Caco-2 (cell line): ENCODE results near the gene ZNF888. TPM values are rescaled to one million over a fixed set of nuclear protein-coding genes. Genes with fewer than 3 reads are reported as not detected.
"Not testable (repeated sequence)": the region's sequence is repeated elsewhere in the genome, so short reads cannot be mapped to it uniquely, and the experiment has no call there.

Experiments
- BruUV-seq: library from RNA; stranded (reverse); fragments of 400-500 nt; replicated peaks from 2 replicates; lab custom pipeline; 2021; lab: Mats Ljungman, UMichigan
- CTCF ChIA-PET: fragments of 300-600 bp; sonication (Branson Sonifier 250); formaldehyde crosslinking; loops from one replicate; lab custom pipeline; 2022; ENCODE audit warnings: antibody characterized with exemption; lab: Charles Lee
- POLR2A ChIA-PET: fragments of 300-600 bp; sonication (Branson Sonifier 250); formaldehyde crosslinking; loops from one replicate; lab custom pipeline; 2022; ENCODE audit warnings: antibody characterized with exemption; lab: Charles Lee
- DNase-seq, 2 experiments: peaks; one replicate each; pipeline versions ENCODE4 v3.0.0 to v3.0.0-alpha.2; 2020 to 2022
- H3K27me3 ChIP-seq: replicated peaks from 2 replicates; pipeline ENCODE4 v1.6.0; 2011; ENCODE audit warnings: low read length; ENCODE audit not compliant: control insufficient read depth, insufficient read depth
- H3K36me3 ChIP-seq: 2 replicates; pipeline ENCODE4 v1.5.1; 2011; ENCODE audit warnings: low read length; ENCODE audit not compliant: control insufficient read depth, insufficient read depth
- H3K4me1 ChIP-seq: fragments of 250-450 bp; sonication (Bioruptor Pico); 2 replicates; pipeline ENCODE4 v1.5.1; 2020; ENCODE audit warnings: mild to moderate bottlenecking
- H3K4me3 ChIP-seq: 2 replicates; pipeline ENCODE4 v1.5.1; 2011; ENCODE audit warnings: low read depth, mild to moderate bottlenecking, control low read depth, low read length
- H3K9me3 ChIP-seq: fragments of 250-450 bp; sonication (Bioruptor Pico); 2 replicates; pipeline ENCODE4 v1.5.1; 2020; ENCODE audit warnings: mild to moderate bottlenecking, moderate library complexity
- H3K27ac Mint-ChIP-seq: one replicate; pipeline ENCODE4 v1.8.0; 2022; ENCODE audit warnings: mixed read lengths; ENCODE audit not compliant: unreplicated experiment
- H3K27me3 Mint-ChIP-seq: one replicate; pipeline ENCODE4 v1.8.0; 2022; ENCODE audit warnings: mixed read lengths; ENCODE audit not compliant: insufficient read depth, unreplicated experiment
- H3K36me3 Mint-ChIP-seq: one replicate; pipeline ENCODE4 v1.8.0; 2022; ENCODE audit warnings: mild to moderate bottlenecking, mixed read lengths; ENCODE audit not compliant: insufficient read depth, unreplicated experiment
- H3K4me1 Mint-ChIP-seq: one replicate; pipeline ENCODE4 v1.8.0; 2022; ENCODE audit warnings: low read depth, mixed read lengths; ENCODE audit not compliant: unreplicated experiment
- H3K4me3 Mint-ChIP-seq: one replicate; pipeline ENCODE4 v1.8.0; 2022; ENCODE audit warnings: mild to moderate bottlenecking, moderate library complexity, mixed read lengths; ENCODE audit not compliant: unreplicated experiment
- H3K9me3 Mint-ChIP-seq: one replicate; pipeline ENCODE4 v1.8.0; 2022; ENCODE audit warnings: mixed read lengths; ENCODE audit not compliant: unreplicated experiment
- intact Hi-C: fragments of 100-400 bp; cut with micrococcal nuclease; formaldehyde crosslinking; loops from one replicate; pipeline ENCODE4 v1.10.0; 2022; ENCODE audit not compliant: unreplicated experiment
- total RNA-seq: library from RNA; stranded (reverse); gene quantifications from 2 replicates; pipeline ENCODE4 v1.2.3, GENCODE V29; 2022
- TF ChIP-seq, protein P1 (sequence below), 2 experiments: fragments of 200-600 bp in 1 of 2; IDR thresholded peaks; 1 replicate in 1 of 2; 2 replicates in 1 of 2; pipeline versions ENCODE4 v1.5.1 to v1.8.0; 2011 to 2022; ENCODE audit warnings: antibody characterized with exemption in 1 of 2, control low read depth in 1 of 2, inconsistent platforms in 1 of 2, low read depth in 1 of 2, low read length in 1 of 2, mild to moderate bottlenecking in 1 of 2, moderate library complexity in 1 of 2; ENCODE audit not compliant: insufficient read depth in 1 of 2, severe bottlenecking in 1 of 2, unreplicated experiment in 1 of 2

ZNF888 gene
- total RNA-seq, 1 experiment from 2014 or later = 7.3 TPM

- H3K27ac Mint-ChIP-seq = peak overlapping the region; percentile 51
- H3K9me3 Mint-ChIP-seq = peaks cover 10% of the 10 kb centered on the region
- intact Hi-C loops = no loop called here
- H3K27me3 Mint-ChIP-seq = no peaks in the 10 kb centered on the region
- BruUV-seq = no TSS peak
- H3K9me3 ChIP-seq = peaks cover 12% of the 10 kb centered on the region
- POLR2A ChIA-PET = no interaction called here
- H3K4me3 ChIP-seq = no peak overlapping the region
- peaks cover 2% of the 10 kb centered on the region for H3K36me3 ChIP-seq
- H3K4me1 ChIP-seq = peaks cover 7% of the 10 kb centered on the region; the same call in 1 of the 2 replicates
- peaks cover 88% of the 10 kb centered on the region for H3K36me3 Mint-ChIP-seq
- DNase-seq = peak; percentile 21 to 43
- no peaks in the 10 kb centered on the region for H3K27me3 ChIP-seq
- TF ChIP-seq, protein P1, sequence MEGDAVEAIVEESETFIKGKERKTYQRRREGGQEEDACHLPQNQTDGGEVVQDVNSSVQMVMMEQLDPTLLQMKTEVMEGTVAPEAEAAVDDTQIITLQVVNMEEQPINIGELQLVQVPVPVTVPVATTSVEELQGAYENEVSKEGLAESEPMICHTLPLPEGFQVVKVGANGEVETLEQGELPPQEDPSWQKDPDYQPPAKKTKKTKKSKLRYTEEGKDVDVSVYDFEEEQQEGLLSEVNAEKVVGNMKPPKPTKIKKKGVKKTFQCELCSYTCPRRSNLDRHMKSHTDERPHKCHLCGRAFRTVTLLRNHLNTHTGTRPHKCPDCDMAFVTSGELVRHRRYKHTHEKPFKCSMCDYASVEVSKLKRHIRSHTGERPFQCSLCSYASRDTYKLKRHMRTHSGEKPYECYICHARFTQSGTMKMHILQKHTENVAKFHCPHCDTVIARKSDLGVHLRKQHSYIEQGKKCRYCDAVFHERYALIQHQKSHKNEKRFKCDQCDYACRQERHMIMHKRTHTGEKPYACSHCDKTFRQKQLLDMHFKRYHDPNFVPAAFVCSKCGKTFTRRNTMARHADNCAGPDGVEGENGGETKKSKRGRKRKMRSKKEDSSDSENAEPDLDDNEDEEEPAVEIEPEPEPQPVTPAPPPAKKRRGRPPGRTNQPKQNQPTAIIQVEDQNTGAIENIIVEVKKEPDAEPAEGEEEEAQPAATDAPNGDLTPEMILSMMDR (IDR thresholded peaks at IDR 0.05; ENCODE audit: insufficient read depth in 1 of 2, low read depth in 1 of 2, low read length in 1 of 2, severe bottlenecking in 1 of 2, unreplicated experiment in 1 of 2) = no peak
- H3K4me3 Mint-ChIP-seq = peak overlapping the region; percentile 32
- H3K4me1 Mint-ChIP-seq = peaks cover 18% of the 10 kb centered on the region
- CTCF ChIA-PET = no interaction called here
Measured at GRCh38 chr19:52889931-52890330, 33.3 kb downstream of the ZNF888 start.

DNA sequence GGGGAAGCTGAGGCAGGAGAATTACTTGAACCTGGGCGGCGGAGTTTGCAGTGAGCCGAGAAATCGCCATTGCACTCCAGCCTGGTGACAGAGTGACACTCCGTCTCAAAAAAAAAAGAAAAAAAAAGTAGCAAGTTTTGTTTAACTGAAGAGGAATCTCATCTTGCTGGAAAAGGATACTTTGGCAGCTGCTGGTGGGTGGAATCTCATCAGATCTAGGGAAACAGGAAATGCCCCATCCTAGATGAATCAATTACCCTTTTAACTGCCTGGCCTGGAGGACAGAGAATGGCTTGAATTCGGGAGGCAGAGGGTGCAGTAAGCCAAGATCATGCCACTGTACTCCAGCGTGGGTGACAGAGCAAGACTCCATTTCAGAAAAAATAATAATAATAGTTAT, 34.2 kb downstream of the ZNF888 start:
- intact Hi-C loops = no loop called here
- ChIA-PET POLR2A (no interaction called here), CTCF (no interaction called here)
- H3K4me3 ChIP-seq = no peak overlapping the region
- peaks cover 7% of the 10 kb centered on the region; the same call in 1 of the 2 replicates for H3K4me1 ChIP-seq
- TF ChIP-seq, protein P1 (IDR thresholded peaks at IDR 0.05; ENCODE audit: insufficient read depth in 1 of 2, low read depth in 1 of 2, low read length in 1 of 2, severe bottlenecking in 1 of 2, unreplicated experiment in 1 of 2) = no peak
- Mint-ChIP-seq H3K9me3 (peaks cover 10% of the 10 kb centered on the region), H3K4me1 (peaks cover 18% of the 10 kb centered on the region), H3K4me3 (no peak overlapping the region), H3K36me3 (peaks cover 88% of the 10 kb centered on the region), H3K27me3 (no peaks in the 10 kb centered on the region), H3K27ac (no peak overlapping the region)
- H3K9me3 ChIP-seq = peaks cover 12% of the 10 kb centered on the region
- no TSS peak for BruUV-seq
- H3K36me3 ChIP-seq = peaks cover 6% of the 10 kb centered on the region; the same call in 1 of the 2 replicates
- no peak for DNase-seq
- H3K27me3 ChIP-seq = no peaks in the 10 kb centered on the region

- H3K9me3 ChIP-seq = peaks cover 41% of the 10 kb centered on the region
- intact Hi-C loops = no loop called here
Measured at GRCh38 chr19:52880895-52881389, 42.3 kb downstream of the ZNF888 start.

DNA sequence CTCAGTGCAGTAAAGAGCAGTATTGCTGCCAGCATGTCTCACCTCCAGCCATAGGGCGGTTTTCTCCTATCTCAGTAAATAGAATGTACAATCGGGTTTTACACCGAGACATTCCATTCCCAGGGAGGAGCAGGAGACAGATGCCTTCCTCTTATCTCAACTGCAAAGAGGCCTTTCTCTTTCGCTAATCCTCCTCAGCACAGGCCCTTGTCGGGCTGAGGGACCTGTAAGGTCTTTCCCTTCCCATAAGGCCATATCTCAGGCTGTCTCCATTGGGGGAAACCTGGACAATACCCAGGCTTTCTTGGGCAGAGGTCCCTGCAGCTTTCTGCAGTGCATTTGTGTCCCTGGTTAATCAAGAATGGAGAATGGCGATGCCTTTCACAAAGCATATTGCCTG, 50.2 kb downstream of the ZNF888 start:
- CTCF ChIA-PET, POLR2A ChIA-PET, BruUV-seq, H3K27me3 ChIP-seq, H3K36me3 ChIP-seq, H3K27me3 Mint-ChIP-seq, intact Hi-C loops, H3K4me1 Mint-ChIP-seq, H3K4me3 ChIP-seq: not testable (repeated sequence)
- peaks cover 21% of the 10 kb centered on the region for H3K36me3 Mint-ChIP-seq
- H3K27ac Mint-ChIP-seq = peak overlapping the region; percentile 4
- Histone ChIP-seq H3K9me3 (peaks cover 18% of the 10 kb centered on the region), H3K4me1 (peaks cover 15% of the 10 kb centered on the region)
- peak overlapping the region; percentile 32 for H3K4me3 Mint-ChIP-seq
- H3K9me3 Mint-ChIP-seq = peaks cover 52% of the 10 kb centered on the region
- DNase-seq = peak; percentile 35 to 51

More at GRCh38 chr19:52880895-52881389, 42.3 kb downstream of the ZNF888 start:
- ChIA-PET CTCF (no interaction called here), POLR2A (no interaction called here)
- Histone ChIP-seq H3K27me3 (no peaks in the 10 kb centered on the region), H3K4me3 (no peak overlapping the region), H3K4me1 (no peaks in the 10 kb centered on the region), H3K36me3 (peaks cover 20% of the 10 kb centered on the region)
- H3K36me3 Mint-ChIP-seq = peaks cover 79% of the 10 kb centered on the region
- BruUV-seq = TSS peak; percentile 10
- H3K27ac Mint-ChIP-seq = no peak overlapping the region
- TF ChIP-seq, protein P1 (IDR thresholded peaks at IDR 0.05; ENCODE audit: insufficient read depth in 1 of 2, low read depth in 1 of 2, low read length in 1 of 2, severe bottlenecking in 1 of 2, unreplicated experiment in 1 of 2) = no peak
- H3K4me3 Mint-ChIP-seq = no peak overlapping the region
- no peaks in the 10 kb centered on the region for H3K27me3 Mint-ChIP-seq
- no peaks in the 10 kb centered on the region for H3K4me1 Mint-ChIP-seq
- peaks cover 31% of the 10 kb centered on the region for H3K9me3 Mint-ChIP-seq
- DNase-seq = no peak
